CD14-positive monocyte (primary cell): ENCODE data around the gene BCAR3. TPM values are rescaled to one million over a fixed set of nuclear protein-coding genes. Genes with fewer than 3 reads are reported as not detected.

ENCODE experiments used
- DNase-seq, 3 donors: peaks; one replicate each; pipeline ENCODE4 v3.0.0-alpha.2; 2011 to 2022
- H2AFZ ChIP-seq: 2 replicates; pipeline ENCODE4 v1.6.0; 2012; ENCODE audit warnings: mild to moderate bottlenecking, low read depth, low read length, inconsistent platforms; ENCODE audit not compliant: insufficient read depth, poor library complexity, severe bottlenecking
- H3K27ac ChIP-seq, 2 donors: 1 replicate in 1 of 2; 2 replicates in 1 of 2; pipeline ENCODE4 v1.5.1; 2012 to 2013; ENCODE audit warnings: low read length in 2 of 2, control low read depth in 1 of 2, inconsistent platforms in 1 of 2, low read depth in 1 of 2, mild to moderate bottlenecking in 1 of 2
- H3K27me3 ChIP-seq, 2 donors: one replicate each; pipeline versions ENCODE4 v1.6.0 to v1.6.1; 2011 to 2013; ENCODE audit warnings: low read length in 2 of 2; ENCODE audit not compliant: control insufficient read depth in 2 of 2, insufficient read depth in 2 of 2
- H3K36me3 ChIP-seq, 2 donors: replicated peaks in 1 of 2; 1 replicate in 1 of 2; 2 replicates in 1 of 2; pipeline versions ENCODE4 v1.5.1 to v1.6.1; 2012 to 2013; ENCODE audit warnings: low read length in 2 of 2, control low read depth in 1 of 2, inconsistent platforms in 1 of 2, mild to moderate bottlenecking in 1 of 2; ENCODE audit not compliant: insufficient read depth in 2 of 2, control insufficient read depth in 1 of 2
- H3K4me1 ChIP-seq, 2 donors: 1 replicate in 1 of 2; 2 replicates in 1 of 2; pipeline versions ENCODE4 v1.5.1 to v1.6.1; 2012 to 2013; ENCODE audit warnings: low read length in 2 of 2, control low read depth in 1 of 2, inconsistent platforms in 1 of 2, mild to moderate bottlenecking in 1 of 2, moderate library complexity in 1 of 2; ENCODE audit not compliant: insufficient read depth in 2 of 2, control insufficient read depth in 1 of 2
- H3K4me2 ChIP-seq: replicated peaks from 2 replicates; pipeline ENCODE3; 2012; ENCODE audit warnings: low read length, moderate library complexity, mild to moderate bottlenecking; ENCODE audit not compliant: poor library complexity, severe bottlenecking; ENCODE audit errors: extremely low read depth
- H3K4me3 ChIP-seq, 3 experiments: fragments of 200-600 bp in 1 of 3; sonication (generic) in 1 of 3; replicated peaks in 1 of 3; 1 replicate in 2 of 3; 2 replicates in 1 of 3; pipeline ENCODE4 v1.5.1; 2011 to 2013; ENCODE audit warnings: low read length in 3 of 3, mild to moderate bottlenecking in 3 of 3, control low read depth in 2 of 3, low read depth in 2 of 3, inconsistent platforms in 1 of 3, moderate library complexity in 1 of 3
- H3K79me2 ChIP-seq: 2 replicates; pipeline ENCODE4 v1.6.0; 2012; ENCODE audit warnings: mild to moderate bottlenecking, control low read depth, inconsistent platforms, low read length, moderate library complexity; ENCODE audit not compliant: insufficient read depth
- H3K9ac ChIP-seq: 2 replicates; pipeline ENCODE4 v1.6.0; 2017; ENCODE audit warnings: low read length, mild to moderate bottlenecking; ENCODE audit not compliant: insufficient read depth, poor library complexity, severe bottlenecking
- H3K9me3 ChIP-seq, 2 donors: replicated peaks in 1 of 2; 1 replicate in 1 of 2; 2 replicates in 1 of 2; pipeline versions ENCODE4 v1.5.1 to v1.6.1; 2012 to 2013; ENCODE audit warnings: low read length in 2 of 2, control low read depth in 1 of 2; ENCODE audit not compliant: control insufficient read depth in 1 of 2, insufficient read depth in 1 of 2
- H4K20me1 ChIP-seq: 2 replicates; pipeline ENCODE4 v1.6.0; 2012; ENCODE audit warnings: mild to moderate bottlenecking, low read length, control low read depth, moderate library complexity; ENCODE audit not compliant: insufficient read depth
- H3K27ac Mint-ChIP-seq, 7 donors: one replicate each; pipeline ENCODE4 v1.8.0; 2020; ENCODE audit warnings: mild to moderate bottlenecking in 7 of 7, mixed read lengths in 7 of 7, moderate library complexity in 6 of 7, inconsistent platforms in 2 of 7
- H3K27me3 Mint-ChIP-seq, 3 donors: one replicate each; pipeline ENCODE4 v1.8.0; 2021 to 2022; ENCODE audit warnings: low read depth in 3 of 3, mild to moderate bottlenecking in 3 of 3, mixed read lengths in 3 of 3, moderate library complexity in 3 of 3, inconsistent platforms in 1 of 3
- H3K36me3 Mint-ChIP-seq, 2 donors: one replicate each; pipeline ENCODE4 v1.8.0; 2020; ENCODE audit warnings: mixed read lengths in 2 of 2, inconsistent platforms in 1 of 2, mild to moderate bottlenecking in 1 of 2
- H3K4me1 Mint-ChIP-seq: one replicate; pipeline ENCODE4 v1.8.0; 2020; ENCODE audit warnings: mild to moderate bottlenecking, mixed read lengths
- H3K4me3 Mint-ChIP-seq, 2 donors: one replicate each; pipeline ENCODE4 v1.8.0; 2020; ENCODE audit warnings: mild to moderate bottlenecking in 2 of 2, mixed read lengths in 2 of 2, moderate library complexity in 1 of 2
- H3K9me3 Mint-ChIP-seq, 7 donors: one replicate each; pipeline ENCODE4 v1.8.0; 2020 to 2022; ENCODE audit warnings: mixed read lengths in 7 of 7, mild to moderate bottlenecking in 6 of 7, moderate library complexity in 6 of 7, inconsistent platforms in 2 of 7
- WGBS: methylation state at CpG from one replicate; pipeline ENCODE4 v1.1.5; 2013; ENCODE audit warnings: missing lambda C conversion rate; ENCODE audit not compliant: insufficient coverage; 5-methylcytosine and 5-hydroxymethylcytosine counted together
- intact Hi-C, 2 donors: fragments of 100-400 bp; cut with micrococcal nuclease; formaldehyde crosslinking; loops; one replicate each; pipeline versions ENCODE4 v1.15.0 to v1.15.1; 2023
- polyA plus RNA-seq, 3 donors: library from polyadenylated mRNA; depleted of rRNA in 1 of 3; unstranded in 2 of 3; stranded (reverse) in 1 of 3; fragments of 300-500 nt in 2 of 3; fragments of >200 nt in 1 of 3; fragmentation: Illumina TruSeq in 2 of 3; gene quantifications; 1 replicate in 2 of 3; 2 replicates in 1 of 3; pipeline ENCODE4 v1.2.3, GENCODE V29; 2012 to 2021
- TF ChIP-seq, protein P1 (sequence below): fragments of 200-600 bp; IDR thresholded peaks from one replicate; pipeline ENCODE4 v1.8.0; 2022; ENCODE audit warnings: antibody characterized with exemption, mild to moderate bottlenecking

Gene BCAR3
- polyA plus RNA-seq, 3 donors, result 0.05 to 0.41 TPM; not detected in 1

DNA sequence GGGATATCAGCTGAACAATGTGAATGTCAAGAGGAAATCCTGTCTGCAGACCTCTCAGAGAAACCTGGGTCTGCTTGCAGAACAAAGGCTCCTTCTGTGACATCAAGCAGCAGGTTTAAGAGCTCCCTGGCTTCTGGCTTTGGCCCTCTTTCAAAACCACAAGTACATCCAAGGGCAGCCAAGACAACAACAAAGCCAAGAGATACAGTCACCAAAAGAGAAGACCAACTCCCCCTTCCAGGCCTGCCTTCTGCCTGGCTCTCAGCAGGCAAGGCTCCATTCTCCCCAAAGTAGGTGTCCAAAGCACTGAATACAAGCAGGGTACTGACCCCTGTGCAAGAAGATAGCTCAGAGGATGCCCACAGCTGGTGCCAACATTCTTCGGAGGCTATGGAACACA is 11.5 kb downstream of the BCAR3 start:
- H3K4me1 ChIP-seq, result peaks cover 19 to 26% of the 10 kb centered on the region in 2 donors
- Mint-ChIP-seq H3K27ac (no peak overlapping the region), H3K27me3 (peaks cover 0 to 2% (median 2%) of the 10 kb centered on the region in 3 donors), H3K36me3 (no peaks in the 10 kb centered on the region), H3K9me3 (no peaks in the 10 kb centered on the region), H3K4me1 (peaks cover 23% of the 10 kb centered on the region), H3K4me3 (no peak overlapping the region)
- H3K9me3 ChIP-seq, result no peaks in the 10 kb centered on the region
- TF ChIP-seq, protein P1, sequence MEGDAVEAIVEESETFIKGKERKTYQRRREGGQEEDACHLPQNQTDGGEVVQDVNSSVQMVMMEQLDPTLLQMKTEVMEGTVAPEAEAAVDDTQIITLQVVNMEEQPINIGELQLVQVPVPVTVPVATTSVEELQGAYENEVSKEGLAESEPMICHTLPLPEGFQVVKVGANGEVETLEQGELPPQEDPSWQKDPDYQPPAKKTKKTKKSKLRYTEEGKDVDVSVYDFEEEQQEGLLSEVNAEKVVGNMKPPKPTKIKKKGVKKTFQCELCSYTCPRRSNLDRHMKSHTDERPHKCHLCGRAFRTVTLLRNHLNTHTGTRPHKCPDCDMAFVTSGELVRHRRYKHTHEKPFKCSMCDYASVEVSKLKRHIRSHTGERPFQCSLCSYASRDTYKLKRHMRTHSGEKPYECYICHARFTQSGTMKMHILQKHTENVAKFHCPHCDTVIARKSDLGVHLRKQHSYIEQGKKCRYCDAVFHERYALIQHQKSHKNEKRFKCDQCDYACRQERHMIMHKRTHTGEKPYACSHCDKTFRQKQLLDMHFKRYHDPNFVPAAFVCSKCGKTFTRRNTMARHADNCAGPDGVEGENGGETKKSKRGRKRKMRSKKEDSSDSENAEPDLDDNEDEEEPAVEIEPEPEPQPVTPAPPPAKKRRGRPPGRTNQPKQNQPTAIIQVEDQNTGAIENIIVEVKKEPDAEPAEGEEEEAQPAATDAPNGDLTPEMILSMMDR, result no peak
- H2AFZ ChIP-seq, result no peak overlapping the region
- no peak for DNase-seq
- H3K79me2 ChIP-seq, result no peaks in the 10 kb centered on the region
- no peaks in the 10 kb centered on the region for H3K27me3 ChIP-seq
- H4K20me1 ChIP-seq, result no peaks in the 10 kb centered on the region
- intact Hi-C loops, result loop anchor here in 1 of 2 donors (10.0 kb wide), 1 partner anchor 55 kb away; no protein-coding TSS in a partner anchor
- H3K27ac ChIP-seq, result no peak overlapping the region
- H3K9ac ChIP-seq, result no peak overlapping the region
- H3K36me3 ChIP-seq, result no peaks in the 10 kb centered on the region
- no CpG with 5 or more reads among the region's 1 CpG for WGBS
- no peak overlapping the region for H3K4me2 ChIP-seq
- H3K4me3 ChIP-seq, result no peak overlapping the region

DNA sequence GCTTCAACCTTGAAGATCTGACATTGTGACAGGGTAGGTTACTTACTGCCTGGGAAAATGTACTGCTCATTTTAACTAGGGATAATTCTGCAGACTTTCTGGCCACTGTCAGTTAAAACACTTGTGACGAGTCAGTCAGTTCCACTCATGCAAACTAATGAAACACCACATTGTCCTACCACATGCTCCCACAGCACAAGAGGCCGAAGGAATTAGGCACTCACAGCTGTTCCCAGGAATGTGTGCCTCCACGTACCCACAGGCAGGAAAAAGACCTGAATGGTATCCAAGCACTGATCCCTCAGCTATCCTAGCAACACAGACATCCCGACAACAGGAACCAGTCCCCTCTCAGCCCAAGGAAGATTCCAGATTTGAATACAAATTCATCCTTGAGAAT is 12.3 kb downstream of the BCAR3 start:
- Histone ChIP-seq H3K4me2 (no peak overlapping the region), H3K27me3 (no peaks in the 10 kb centered on the region), H3K9ac (no peak overlapping the region), H3K27ac (no peak overlapping the region), H3K4me1 (peaks cover 19 to 26% of the 10 kb centered on the region in 2 donors), H3K36me3 (no peaks in the 10 kb centered on the region), H2AFZ (no peak overlapping the region), H4K20me1 (no peaks in the 10 kb centered on the region), H3K9me3 (no peaks in the 10 kb centered on the region), H3K4me3 (no peak overlapping the region), H3K79me2 (no peaks in the 10 kb centered on the region)
- WGBS, result 95% methylated on average over 2 of the region's 4 CpGs
- Mint-ChIP-seq H3K27me3 (peaks cover 0 to 2% (median 2%) of the 10 kb centered on the region in 3 donors), H3K4me1 (peaks cover 23% of the 10 kb centered on the region), H3K36me3 (no peaks in the 10 kb centered on the region), H3K27ac (no peak overlapping the region), H3K9me3 (no peaks in the 10 kb centered on the region), H3K4me3 (no peak overlapping the region)
- TF ChIP-seq, protein P1, result no peak
- intact Hi-C loops, result no loop called here
- DNase-seq, result no peak
